Ovary (tissue), 3 donors: ENCODE data around the gene ABCA13.

Experiments
- EP300 ChIP-seq: sonication (generic); formaldehyde crosslinking; IDR thresholded peaks from one replicate; pipeline ENCODE4 v1.6.1; 2017; ENCODE audit warnings: antibody characterized with exemption
- POLR2A ChIP-seq: fragments of 450-650 bp; IDR thresholded peaks from one replicate; pipeline ENCODE4 v1.6.1; 2017; ENCODE audit warnings: antibody characterized with exemption, mild to moderate bottlenecking, moderate library complexity
- TF ChIP-seq, protein P1 (sequence below), 3 donors: fragments of 450-650 bp in 2 of 3; fragments of 200-600 bp in 1 of 3; IDR thresholded peaks; one replicate each; pipeline versions ENCODE4 v1.5.1 to v1.8.0; 2016 to 2022; ENCODE audit warnings: antibody characterized with exemption in 3 of 3, mild to moderate bottlenecking in 1 of 3
- donor health status: DM: no; HTN: no; CAD: no.

DNA sequence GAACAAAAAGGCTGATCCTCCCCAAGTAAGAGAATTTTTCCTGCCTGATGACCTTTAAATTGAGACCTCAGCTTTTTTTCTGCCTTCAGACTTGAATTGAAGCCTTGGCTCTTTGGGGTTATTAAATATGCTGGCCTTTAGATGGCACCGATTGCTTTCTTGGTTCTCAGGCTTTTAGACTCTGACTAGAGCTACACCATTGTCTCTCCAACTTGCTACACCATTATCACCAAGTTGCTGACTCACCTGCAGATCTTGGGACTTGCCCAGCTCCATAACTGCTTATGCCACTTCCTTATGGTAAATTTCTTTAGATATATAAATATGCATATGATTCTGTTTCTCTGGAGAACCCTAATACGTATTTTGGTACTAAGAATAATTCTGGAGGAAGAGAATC, 3.1 kb upstream of the ABCA13 start:
- TF ChIP-seq, protein P1, sequence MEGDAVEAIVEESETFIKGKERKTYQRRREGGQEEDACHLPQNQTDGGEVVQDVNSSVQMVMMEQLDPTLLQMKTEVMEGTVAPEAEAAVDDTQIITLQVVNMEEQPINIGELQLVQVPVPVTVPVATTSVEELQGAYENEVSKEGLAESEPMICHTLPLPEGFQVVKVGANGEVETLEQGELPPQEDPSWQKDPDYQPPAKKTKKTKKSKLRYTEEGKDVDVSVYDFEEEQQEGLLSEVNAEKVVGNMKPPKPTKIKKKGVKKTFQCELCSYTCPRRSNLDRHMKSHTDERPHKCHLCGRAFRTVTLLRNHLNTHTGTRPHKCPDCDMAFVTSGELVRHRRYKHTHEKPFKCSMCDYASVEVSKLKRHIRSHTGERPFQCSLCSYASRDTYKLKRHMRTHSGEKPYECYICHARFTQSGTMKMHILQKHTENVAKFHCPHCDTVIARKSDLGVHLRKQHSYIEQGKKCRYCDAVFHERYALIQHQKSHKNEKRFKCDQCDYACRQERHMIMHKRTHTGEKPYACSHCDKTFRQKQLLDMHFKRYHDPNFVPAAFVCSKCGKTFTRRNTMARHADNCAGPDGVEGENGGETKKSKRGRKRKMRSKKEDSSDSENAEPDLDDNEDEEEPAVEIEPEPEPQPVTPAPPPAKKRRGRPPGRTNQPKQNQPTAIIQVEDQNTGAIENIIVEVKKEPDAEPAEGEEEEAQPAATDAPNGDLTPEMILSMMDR (IDR thresholded peaks at IDR 0.05) = no peak
- TF ChIP-seq EP300 (no peak), POLR2A (no peak)
